HepG2 (cell line): ENCODE measurements around the gene LIM2. TPM values are rescaled to one million over a fixed set of nuclear protein-coding genes. Genes with fewer than 3 reads are reported as not detected.

Source experiments
- ATAC-seq: fragments of 200-7000 bp; cut with Tn5 transposase; 3 replicates; pipeline ENCODE4 v1.9.1; 2020; ENCODE audit warnings: mild to moderate bottlenecking, moderate library complexity
- BruUV-seq: library from RNA; stranded (reverse); fragments of 400-500 nt; replicated peaks from 2 replicates; lab custom pipeline; 2021; lab: Mats Ljungman, UMichigan
- CTCF ChIA-PET: fragments of 300-600 bp; formaldehyde crosslinking; extraction: SDS; loops from one replicate; lab custom pipeline; 2021; ENCODE audit warnings: low total read pairs, inconsistent platforms, low intra/inter-chr PET ratio; lab: Yijun Ruan, JAX
- POLR2A ChIA-PET: fragments of 350-600 bp; sonication (Branson Sonifier 250); formaldehyde crosslinking; loops from one replicate; lab custom pipeline; 2020; ENCODE audit warnings: antibody characterized with exemption, inconsistent platforms; lab: Yijun Ruan, JAX
- DNase-seq: peaks from one replicate; pipeline ENCODE4 v3.0.0-alpha.2; 2015; ENCODE audit warnings: low spot score
- FAIRE-seq: peaks from 3 replicates; lab custom pipeline; 2011; peaks lifted over from hg19 to GRCh38; lab: Jason Lieb, UNC
- H2AFZ ChIP-seq: one replicate; pipeline ENCODE4 v1.6.1; 2011; ENCODE audit warnings: low read length, inconsistent platforms
- H3K27ac ChIP-seq: fragments of 300-600 bp; 3 replicates; pipeline ENCODE4 v1.8.0; 2011; ENCODE audit warnings: mixed run types, mild to moderate bottlenecking, mixed read lengths, low read length, inconsistent platforms; ENCODE audit not compliant: insufficient read depth; ENCODE audit errors: extremely low read length
- H3K27me3 ChIP-seq, 2 experiments: fragments of 200-600 bp in 1 of 2; 2 replicates in 1 of 2; 3 replicates in 1 of 2; pipeline versions ENCODE4 v1.6.0 to v1.8.0; 2011; ENCODE audit warnings: low read length in 2 of 2, mild to moderate bottlenecking in 2 of 2, moderate library complexity in 2 of 2, inconsistent platforms in 1 of 2; ENCODE audit not compliant: insufficient read depth in 2 of 2, control insufficient read depth in 1 of 2
- H3K36me3 ChIP-seq, 2 experiments: fragments of 200-600 bp in 1 of 2; replicated peaks in 1 of 2; 2 replicates in 1 of 2; 3 replicates in 1 of 2; pipeline versions ENCODE4 v1.5.1 to v1.8.0; 2011; ENCODE audit warnings: low read length in 2 of 2, inconsistent platforms in 1 of 2; ENCODE audit not compliant: insufficient read depth in 2 of 2, control insufficient read depth in 1 of 2
- H3K4me1 ChIP-seq: 2 replicates; pipeline ENCODE4 v1.5.1; 2012; ENCODE audit warnings: low read length, inconsistent platforms; ENCODE audit not compliant: insufficient read depth
- H3K4me2 ChIP-seq: 2 replicates; pipeline ENCODE4 v1.6.0; 2011; ENCODE audit warnings: low read depth, low read length, inconsistent platforms
- H3K4me3 ChIP-seq, 3 experiments: fragments of 200-600 bp in 1 of 3; sonication (generic), shearing (Covaris generic) in 1 of 3; replicated peaks in 1 of 3; 2 replicates each; pipeline ENCODE4 v1.5.1; 2011 to 2016; ENCODE audit warnings: low read length in 3 of 3, inconsistent platforms in 2 of 3, low read depth in 2 of 3, mild to moderate bottlenecking in 2 of 3, control low read depth in 1 of 3, mixed read lengths in 1 of 3; ENCODE audit not compliant: insufficient read depth in 1 of 3
- H3K79me2 ChIP-seq: one replicate; pipeline ENCODE4 v1.6.1; 2011; ENCODE audit warnings: low read length, inconsistent platforms; ENCODE audit not compliant: insufficient read depth
- H3K9ac ChIP-seq: 2 replicates; pipeline ENCODE4 v1.6.0; 2011; ENCODE audit warnings: mild to moderate bottlenecking, low read depth, low read length, inconsistent platforms; ENCODE audit not compliant: insufficient read depth
- H3K9me3 ChIP-seq: 2 replicates; pipeline ENCODE4 v1.5.1; 2012; ENCODE audit warnings: mild to moderate bottlenecking, low read length
- H4K20me1 ChIP-seq: 2 replicates; pipeline ENCODE4 v1.6.0; 2011; ENCODE audit warnings: inconsistent platforms, mild to moderate bottlenecking, low read length, moderate library complexity; ENCODE audit not compliant: insufficient read depth
- DMAP1 ChIP-seq: IDR thresholded peaks from 2 replicates; pipeline ENCODE4 v1.6.1; 2016
- HNRNPL ChIP-seq: fragments of 200-400 bp; formaldehyde crosslinking; IDR thresholded peaks from 2 replicates; pipeline ENCODE4 v1.6.1; 2017; ENCODE audit warnings: mild to moderate bottlenecking, low read depth, low read length
- KDM2A ChIP-seq: sonication (generic); formaldehyde crosslinking; IDR thresholded peaks from 2 replicates; pipeline ENCODE4 v1.4.0; 2020; ENCODE audit warnings: low read depth, missing genetic modification reagents, borderline replicate concordance
- MAFK ChIP-seq, 2 experiments: IDR thresholded peaks in 1 of 2; conservative IDR thresholded peaks in 1 of 2; 2 replicates each; pipeline ENCODE4 v1.6.1; 2011; ENCODE audit warnings: improper control_type of control experiment in 2 of 2, low read length in 2 of 2
- POLR2G ChIP-seq: fragments of 200-400 bp; formaldehyde crosslinking; IDR thresholded peaks from 2 replicates; pipeline ENCODE4 v1.6.1; 2018; ENCODE audit warnings: mild to moderate bottlenecking, low read depth, low read length, moderate library complexity
- SAP130 ChIP-seq: IDR thresholded peaks from 2 replicates; pipeline ENCODE4 v1.6.1; 2016; ENCODE audit warnings: low read depth
- SNAPC4 ChIP-seq: sonication (generic); formaldehyde crosslinking; IDR thresholded peaks from 2 replicates; pipeline ENCODE4 v1.4.0; 2020; ENCODE audit warnings: mild to moderate bottlenecking, missing genetic modification reagents
- SRF ChIP-seq: IDR thresholded peaks from 2 replicates; pipeline ENCODE4 v1.6.1; 2011; ENCODE audit warnings: mild to moderate bottlenecking, low read depth, low read length, moderate library complexity
- UBTF ChIP-seq: sonication (generic); formaldehyde crosslinking; IDR thresholded peaks from 2 replicates; pipeline ENCODE4 v1.4.0; 2020; ENCODE audit warnings: mild to moderate bottlenecking, missing genetic modification reagents
- ZBTB8A ChIP-seq: sonication (generic); formaldehyde crosslinking; IDR thresholded peaks from 2 replicates; pipeline ENCODE4 v1.4.0; 2020; ENCODE audit warnings: mild to moderate bottlenecking, low read depth, missing genetic modification reagents, borderline replicate concordance
- ZKSCAN5 ChIP-seq: sonication (generic); formaldehyde crosslinking; IDR thresholded peaks from 2 replicates; pipeline ENCODE4 v1.5.1; 2020; ENCODE audit warnings: mild to moderate bottlenecking, missing genetic modification reagents
- ZMYM3 ChIP-seq: sonication (generic); formaldehyde crosslinking; IDR thresholded peaks from 2 replicates; pipeline ENCODE4 v1.5.1; 2020; ENCODE audit warnings: mild to moderate bottlenecking, missing genetic modification reagents
- ZNF451 ChIP-seq: sonication (generic); formaldehyde crosslinking; IDR thresholded peaks from 2 replicates; pipeline ENCODE4 v1.5.0; 2020; ENCODE audit warnings: mild to moderate bottlenecking, missing genetic modification reagents
- ZNF660 ChIP-seq: sonication (generic); formaldehyde crosslinking; IDR thresholded peaks from 2 replicates; pipeline ENCODE4 v1.5.1; 2020; ENCODE audit warnings: mild to moderate bottlenecking, low read depth, missing genetic modification reagents, borderline replicate concordance
- ZNF670 ChIP-seq: sonication (generic); formaldehyde crosslinking; IDR thresholded peaks from 2 replicates; pipeline ENCODE4 v1.8.0; 2022; ENCODE audit warnings: mild to moderate bottlenecking, missing genetic modification reagents, borderline replicate concordance
- ZNF788 ChIP-seq: sonication (generic); formaldehyde crosslinking; IDR thresholded peaks from 2 replicates; pipeline ENCODE4 v1.5.0; 2020; ENCODE audit warnings: mild to moderate bottlenecking, missing genetic modification reagents, borderline replicate concordance
- ZNF839 ChIP-seq: sonication (generic); formaldehyde crosslinking; IDR thresholded peaks from 2 replicates; pipeline ENCODE4 v1.4.0; 2020; ENCODE audit warnings: missing genetic modification reagents, mild to moderate bottlenecking, borderline replicate concordance
- ZSCAN9 ChIP-seq: IDR thresholded peaks from 2 replicates; pipeline ENCODE4 v1.6.1; 2016; ENCODE audit warnings: borderline replicate concordance
- WGBS: methylation state at CpG from one replicate; pipeline ENCODE4 v1.1.6; 2017; ENCODE audit warnings: low lambda C conversion rate; 5-methylcytosine and 5-hydroxymethylcytosine counted together
- in situ Hi-C: cut with HindIII; loops from 2 replicates; pipeline ENCODE4 v1.10.0; 2017; ENCODE audit warnings: low pct_unique_long_range_greater_than_20kb; ENCODE audit not compliant: extremely low pct_ligation_motif_present
- intact Hi-C: fragments of 100-400 bp; cut with micrococcal nuclease; formaldehyde crosslinking; loops from one replicate; pipeline ENCODE4 v1.10.0; 2022; ENCODE audit not compliant: unreplicated experiment
- polyA plus RNA-seq, 8 experiments: library from polyadenylated mRNA; depleted of rRNA in 3 of 8; stranded (reverse) in 7 of 8; unstranded in 1 of 8; fragments of >200 nt; fragmentation: Illumina TruSeq in 4 of 8; extraction: Trizol in 4 of 8; gene quantifications; 2 replicates each; pipeline versions ENCODE4 v1.2.1 to v1.2.3, GENCODE V29; 2011 to 2016; ENCODE audit warnings: low read depth in 4 of 8, missing spikeins in 1 of 8, mixed read lengths in 1 of 8; ENCODE audit not compliant: insufficient read depth in 1 of 8
- total RNA-seq, 5 experiments: library from RNA; depleted of rRNA; stranded (reverse); fragments of >200 nt; fragmentation: Illumina TruSeq; extraction: Trizol; gene quantifications; 2 replicates each; pipeline ENCODE4 v1.2.3, GENCODE V29; 2016; ENCODE audit warnings: low read depth in 1 of 5

LIM2 gene
- total and polyA plus RNA-seq, 2 of the 13 experiments (the other 11 are each of a cell fraction or from before 2014, with no cell fraction given): 1.3 TPM; not detected in 1

GRCh38 chr19:51352783-51353360, 34.9 kb downstream of the LIM2 start:
- POLR2A ChIA-PET: interaction anchor here (1.4 to 7.2 kb wide), 5 partner anchors 10 to 55 kb away, joined by 4 to 259 read pairs (median 69); partner anchors contain the start of genes ETFB, NKG7 and VSIG10L
- TF ChIP-seq SNAPC4 (no peak), ZMYM3 (CRISPR knock-in tag) (0 out of 2 replicates have a peak, but pooled peaks have one; percentile 23), ZBTB8A (no peak), HNRNPL (peak; percentile 83; the same call in 1 of the 2 replicates), ZNF670 (CRISPR knock-in tag) (no peak), ZSCAN9 (no peak), MAFK (conservative IDR thresholded peaks at IDR 0.05 in 1 of 2, IDR thresholded peaks at IDR 0.05 in 1 of 2; ENCODE audit: low read length in 2 of 2) (no peak), DMAP1 (CRISPR knock-in tag) (no peak), ZNF839 (CRISPR knock-in tag) (no peak), POLR2G (peak; percentile 58), ZKSCAN5 (CRISPR knock-in tag) (0 out of 2 replicates have a peak, but pooled peaks have one; percentile 37), UBTF (CRISPR knock-in tag) (no peak), KDM2A (CRISPR knock-in tag) (no peak), SRF (no peak), SAP130 (CRISPR knock-in tag) (0 out of 2 replicates have a peak, but pooled peaks have one; percentile 21), ZNF451 (CRISPR knock-in tag) (0 out of 2 replicates have a peak, but pooled peaks have one; percentile 30), ZNF788 (CRISPR knock-in tag) (peak; percentile 59; the same call in 1 of the 2 replicates), ZNF660 (no peak)

More at GRCh38 chr19:51352783-51353360, 34.9 kb downstream of the LIM2 start:
- H3K79me2 ChIP-seq: peaks cover 61% of the 10 kb centered on the region
- in situ Hi-C loops: no loop called here
- BruUV-seq: no TSS peak
- peak overlapping the region; percentile 79 for H3K27ac ChIP-seq
- CTCF ChIA-PET: no interaction called here
- no peak overlapping the region for H2AFZ ChIP-seq
- H3K36me3 ChIP-seq: peaks cover 14 to 30% of the 10 kb centered on the region in 2 experiments
- H3K4me1 ChIP-seq: peaks cover 86% of the 10 kb centered on the region
- WGBS: 13% methylated on average over 6 of the region's 16 CpGs
- ATAC-seq (no peak), DNase-seq (no peak), FAIRE-seq (no peak)
- H3K4me3 ChIP-seq: peak overlapping the region; percentile 56 to 82 (median 72)
- peak overlapping the region; percentile 99 for H3K9ac ChIP-seq
- intact Hi-C loops: no loop called here
- peak overlapping the region; percentile 100 for H3K4me2 ChIP-seq
- H4K20me1 ChIP-seq: peaks cover 9% of the 10 kb centered on the region
- H3K9me3 ChIP-seq: no peaks in the 10 kb centered on the region
- H3K27me3 ChIP-seq: no peaks in the 10 kb centered on the region; a peak in 1 of 5 replicates
